ENCODE results near the gene PEA15. TPM values are rescaled to one million over a fixed set of nuclear protein-coding genes. Genes with fewer than 3 reads are reported as not detected.

Gene PEA15
- total RNA-seq, 2 donors from 2014 or later = 50.4 to 184 TPM

- Histone ChIP-seq H3K36me3 (no peaks in the 10 kb centered on the region), H3K4me3 (no peak overlapping the region), H3K9me3 (no peaks in the 10 kb centered on the region), H3K27me3 (replicated peaks; ENCODE audit: insufficient read depth) (no peaks in the 10 kb centered on the region), H3K4me1 (replicated peaks) (peaks cover 4% of the 10 kb centered on the region), H3K27ac (no peak overlapping the region)
- DNase-seq (ENCODE audit: low spot score) = no peak
- TF ChIP-seq CTCF (IDR thresholded peaks at IDR 0.05) (no peak), POLR2A (IDR thresholded peaks at IDR 0.05) (no peak), POLR2AphosphoS5 (IDR thresholded peaks at IDR 0.05) (no peak)
- intact Hi-C loops (cut with DNase I) = no loop called here
- WGBS = 75% methylated on average over 4 of the region's 4 CpGs
Observed at GRCh38 chr1:160255781-160256300, 50.7 kb downstream of the PEA15 start.

GRCh38 chr1:160256396-160257046 is 51.3 kb downstream of the PEA15 start:
- no peak for TF ChIP-seq POLR2A (IDR thresholded peaks at IDR 0.05)
- TF ChIP-seq POLR2AphosphoS5 (IDR thresholded peaks at IDR 0.05) = no peak
- TF ChIP-seq CTCF (IDR thresholded peaks at IDR 0.05) = no peak
- Histone ChIP-seq H3K27me3 (replicated peaks; ENCODE audit: insufficient read depth) (no peaks in the 10 kb centered on the region), H3K27ac (no peak overlapping the region), H3K36me3 (no peaks in the 10 kb centered on the region), H3K4me3 (no peak overlapping the region), H3K4me1 (replicated peaks) (peaks cover 4% of the 10 kb centered on the region), H3K9me3 (no peaks in the 10 kb centered on the region)
- WGBS = 23% methylated on average over 3 of the region's 3 CpGs
- intact Hi-C loops (cut with DNase I) = no loop called here
- no peak for DNase-seq (ENCODE audit: low spot score)

- 92% methylated on average over 6 of the region's 6 CpGs for WGBS
- no peak for DNase-seq (ENCODE audit: low spot score)
- H3K4me3 ChIP-seq = no peak overlapping the region
- H3K36me3 ChIP-seq = no peaks in the 10 kb centered on the region
- no peak for TF ChIP-seq POLR2A (IDR thresholded peaks at IDR 0.05)
- TF ChIP-seq POLR2AphosphoS5 (IDR thresholded peaks at IDR 0.05) = no peak
- TF ChIP-seq CTCF (IDR thresholded peaks at IDR 0.05) = no peak
- H3K27ac ChIP-seq = no peak overlapping the region
- no peaks in the 10 kb centered on the region for H3K27me3 ChIP-seq (replicated peaks; ENCODE audit: insufficient read depth)
- intact Hi-C loops (cut with DNase I) = no loop called here
- peaks cover 4% of the 10 kb centered on the region for H3K4me1 ChIP-seq (replicated peaks)
- no peaks in the 10 kb centered on the region for H3K9me3 ChIP-seq
Observed at GRCh38 chr1:160257411-160258015, 52.3 kb downstream of the PEA15 start.

- intact Hi-C loops (cut with DNase I) = no loop called here
- WGBS = 92% methylated on average over 7 of the region's 7 CpGs
- no peaks in the 10 kb centered on the region for H3K36me3 ChIP-seq
Observed at GRCh38 chr1:160258177-160258798, 53.1 kb downstream of the PEA15 start.

More at GRCh38 chr1:160258177-160258798, 53.1 kb downstream of the PEA15 start:
- Histone ChIP-seq H3K9me3 (no peaks in the 10 kb centered on the region), H3K27me3 (replicated peaks; ENCODE audit: insufficient read depth) (no peaks in the 10 kb centered on the region), H3K4me1 (replicated peaks) (peaks cover 4% of the 10 kb centered on the region), H3K27ac (no peak overlapping the region), H3K4me3 (no peak overlapping the region)
- no peak for DNase-seq (ENCODE audit: low spot score)
- TF ChIP-seq POLR2AphosphoS5 (IDR thresholded peaks at IDR 0.05) (no peak), CTCF (IDR thresholded peaks at IDR 0.05) (no peak)

Measured in prostate gland (tissue), 2 donors.